Activated naive CD8-positive, alpha-beta T cell treated with anti-CD3 and anti-CD28 coated beads, Interleukin-2, amount 10 ng/mL, durations not matched to agents 7 days and 5 days (primary cell): ENCODE data around the gene SHC3. TPM values are rescaled to one million over a fixed set of nuclear protein-coding genes. Genes with fewer than 3 reads are reported as not detected.

Experiments
- ATAC-seq: fragments of 150-1000 bp; cut with Tn5 transposase; one replicate; pipeline ENCODE4 v1.10.0; 2021; ENCODE audit warnings: low read depth, moderate library complexity
- POLR2A ChIA-PET: fragments of 350-600 bp; sonication (Branson Sonifier 250); formaldehyde crosslinking; loops from one replicate; lab custom pipeline; 2021; ENCODE audit warnings: antibody characterized with exemption; lab: Charles Lee
- DNase-seq: peaks from one replicate; pipeline ENCODE4 v3.0.0; 2021
- H3K27ac Mint-ChIP-seq: one replicate; pipeline ENCODE4 v1.8.0; 2022; ENCODE audit warnings: mild to moderate bottlenecking, mixed read lengths
- H3K27me3 Mint-ChIP-seq: one replicate; pipeline ENCODE4 v1.8.0; 2022; ENCODE audit warnings: mild to moderate bottlenecking, moderate library complexity, mixed read lengths
- H3K36me3 Mint-ChIP-seq: one replicate; pipeline ENCODE4 v1.8.0; 2021; ENCODE audit warnings: mild to moderate bottlenecking, mixed read lengths
- H3K4me1 Mint-ChIP-seq: one replicate; pipeline ENCODE4 v1.8.0; 2021; ENCODE audit warnings: mixed read lengths
- H3K4me3 Mint-ChIP-seq: one replicate; pipeline ENCODE4 v1.8.0; 2022; ENCODE audit warnings: mild to moderate bottlenecking, moderate library complexity, mixed read lengths
- H3K9me3 Mint-ChIP-seq: one replicate; pipeline ENCODE4 v1.8.0; 2021; ENCODE audit warnings: mixed read lengths
- total RNA-seq, 2 experiments: library from RNA; stranded (reverse); gene quantifications; one replicate each; pipeline ENCODE4 v1.2.3, GENCODE V29; 2021

Gene SHC3
- total RNA-seq, 2 experiments from 2014 or later = not detected

- DNase-seq = no peak
- Mint-ChIP-seq H3K4me3 (peak overlapping the region; percentile 46), H3K27ac (peak overlapping the region; percentile 69), H3K27me3 (peaks cover 75% of the 10 kb centered on the region), H3K4me1 (peaks cover 10% of the 10 kb centered on the region), H3K36me3 (no peaks in the 10 kb centered on the region), H3K9me3 (no peaks in the 10 kb centered on the region)
- POLR2A ChIA-PET = no interaction called here
- ATAC-seq = no peak
These were observed 367 bp upstream of the SHC3 start for GRCh38 chr9:89178830-89179539.

- POLR2A ChIA-PET = no interaction called here
- ATAC-seq = no peak
- Mint-ChIP-seq H3K36me3 (no peaks in the 10 kb centered on the region), H3K4me1 (peaks cover 10% of the 10 kb centered on the region), H3K27ac (no peak overlapping the region), H3K9me3 (no peaks in the 10 kb centered on the region), H3K4me3 (no peak overlapping the region), H3K27me3 (peaks cover 81% of the 10 kb centered on the region)
- DNase-seq = no peak
These were observed 1.3 kb downstream of the SHC3 start for GRCh38 chr9:89177012-89177943.

DNA sequence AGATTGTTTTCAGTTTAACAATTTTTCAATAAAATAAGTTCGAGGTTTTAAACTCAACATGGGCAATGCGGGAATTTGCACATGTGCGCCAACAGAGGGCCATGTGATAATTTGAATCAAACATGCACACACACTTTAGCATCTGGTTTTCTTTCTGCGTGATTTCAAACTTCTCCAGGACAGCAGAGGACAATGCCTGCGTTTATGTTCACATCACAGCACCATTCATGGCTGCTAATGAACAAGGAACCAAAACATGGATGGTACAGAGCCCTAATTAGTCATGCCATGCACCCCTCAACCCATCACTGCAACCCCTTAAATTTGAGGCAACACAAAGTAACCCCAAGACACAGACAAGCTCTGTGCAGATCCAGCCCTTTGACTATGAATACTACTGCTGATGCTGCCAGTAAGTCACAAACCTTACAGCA lies 2.8 kb downstream of the SHC3 start:
- no peak overlapping the region for H3K4me3 Mint-ChIP-seq
- H3K9me3 Mint-ChIP-seq = no peaks in the 10 kb centered on the region
- no peak for ATAC-seq
- no peak overlapping the region for H3K27ac Mint-ChIP-seq
- POLR2A ChIA-PET = no interaction called here
- H3K27me3 Mint-ChIP-seq = peaks cover 74% of the 10 kb centered on the region
- DNase-seq = no peak
- H3K4me1 Mint-ChIP-seq = peaks cover 10% of the 10 kb centered on the region
- no peaks in the 10 kb centered on the region for H3K36me3 Mint-ChIP-seq

- POLR2A ChIA-PET = no interaction called here
- H3K9me3 Mint-ChIP-seq = no peaks in the 10 kb centered on the region
These were observed 4.3 kb downstream of the SHC3 start for GRCh38 chr9:89174291-89174690.

DNA sequence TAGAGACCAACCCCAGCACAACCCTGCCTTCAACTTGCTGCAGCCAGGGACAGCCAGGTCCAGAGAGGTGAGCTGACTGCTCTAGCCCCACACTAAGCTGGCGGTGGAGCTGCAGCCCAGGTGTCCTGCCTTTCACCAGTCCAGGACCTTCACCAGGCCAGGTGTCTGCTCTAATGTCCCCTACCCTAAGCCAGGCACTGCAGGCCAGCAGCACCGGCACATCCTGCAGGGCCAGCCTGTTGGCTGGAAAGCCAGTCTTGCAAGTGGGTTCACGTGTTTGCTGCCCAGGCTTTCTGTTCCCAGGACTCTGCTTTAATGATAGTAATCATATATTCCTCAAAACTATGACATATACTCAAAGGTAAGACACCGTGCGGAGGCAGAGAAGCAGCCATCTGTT lies 5.5 kb downstream of the SHC3 start:
- no peak overlapping the region for H3K27ac Mint-ChIP-seq
- no peaks in the 10 kb centered on the region for H3K4me1 Mint-ChIP-seq
- H3K4me3 Mint-ChIP-seq = no peak overlapping the region
- peaks cover 52% of the 10 kb centered on the region for H3K27me3 Mint-ChIP-seq
- no peaks in the 10 kb centered on the region for H3K9me3 Mint-ChIP-seq
- ATAC-seq (no peak), DNase-seq (no peak)
- POLR2A ChIA-PET = no interaction called here
- no peaks in the 10 kb centered on the region for H3K36me3 Mint-ChIP-seq

More at GRCh38 chr9:89174291-89174690, 4.3 kb downstream of the SHC3 start:
- Mint-ChIP-seq H3K36me3 (no peaks in the 10 kb centered on the region), H3K4me3 (no peak overlapping the region), H3K4me1 (peaks cover 5% of the 10 kb centered on the region), H3K27me3 (peaks cover 60% of the 10 kb centered on the region), H3K27ac (no peak overlapping the region)
- no peak for ATAC-seq
- no peak for DNase-seq

GRCh38 chr9:89172398-89172797 lies 6.2 kb downstream of the SHC3 start:
- DNase-seq (no peak), ATAC-seq (no peak)
- peaks cover 49% of the 10 kb centered on the region for H3K27me3 Mint-ChIP-seq
- POLR2A ChIA-PET = no interaction called here
- H3K9me3 Mint-ChIP-seq = no peaks in the 10 kb centered on the region
- no peak overlapping the region for H3K27ac Mint-ChIP-seq
- H3K4me1 Mint-ChIP-seq = no peaks in the 10 kb centered on the region
- no peaks in the 10 kb centered on the region for H3K36me3 Mint-ChIP-seq
- no peak overlapping the region for H3K4me3 Mint-ChIP-seq

DNA sequence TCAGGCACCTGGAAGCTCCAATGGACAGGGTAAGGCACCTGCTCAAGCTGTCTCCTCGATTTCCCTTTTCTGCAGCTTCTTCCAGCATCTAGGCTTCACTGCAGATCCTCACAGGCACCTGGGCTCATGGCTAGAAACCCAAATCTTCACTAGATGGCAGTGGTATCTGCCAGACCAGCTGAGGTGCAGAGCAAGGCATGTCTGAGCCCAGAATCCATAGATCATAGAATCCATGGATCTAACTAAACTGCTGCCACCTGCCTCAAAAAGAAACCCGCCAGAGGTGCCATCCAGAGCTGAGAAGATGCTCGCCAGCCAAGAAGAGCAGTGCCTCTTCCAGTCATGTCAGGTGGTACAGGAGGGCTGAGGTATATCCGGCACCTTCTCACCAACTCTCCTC lies 6.9 kb downstream of the SHC3 start:
- no peak for ATAC-seq
- no peaks in the 10 kb centered on the region for H3K9me3 Mint-ChIP-seq
- peaks cover 42% of the 10 kb centered on the region for H3K27me3 Mint-ChIP-seq
- POLR2A ChIA-PET = no interaction called here
- no peaks in the 10 kb centered on the region for H3K4me1 Mint-ChIP-seq
- H3K36me3 Mint-ChIP-seq = no peaks in the 10 kb centered on the region
- H3K27ac Mint-ChIP-seq = no peak overlapping the region
- H3K4me3 Mint-ChIP-seq = no peak overlapping the region
- DNase-seq = no peak

DNA sequence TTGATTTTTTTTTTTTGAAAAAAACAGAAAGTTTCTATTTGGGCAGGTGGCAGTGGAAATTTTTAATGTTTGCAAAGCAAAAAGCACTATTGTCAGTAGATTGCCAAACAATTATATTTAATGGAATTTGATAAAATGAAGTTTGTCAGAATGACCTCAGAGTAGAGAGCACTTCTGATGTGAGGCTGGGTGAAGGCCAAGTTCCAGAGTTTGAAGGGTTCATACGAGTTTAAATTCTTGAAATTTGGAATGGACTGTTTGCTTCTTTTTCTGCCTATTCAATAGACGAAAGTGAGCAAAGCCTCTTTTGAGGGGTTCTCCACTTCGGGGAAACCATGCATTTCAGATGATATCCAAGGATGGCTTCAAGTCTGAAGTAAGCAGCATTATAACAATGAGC lies 7.4 kb downstream of the SHC3 start:
- Mint-ChIP-seq H3K27ac (no peak overlapping the region), H3K9me3 (no peaks in the 10 kb centered on the region), H3K4me3 (no peak overlapping the region), H3K4me1 (no peaks in the 10 kb centered on the region), H3K27me3 (peaks cover 38% of the 10 kb centered on the region), H3K36me3 (no peaks in the 10 kb centered on the region)
- POLR2A ChIA-PET = no interaction called here
- ATAC-seq (no peak), DNase-seq (no peak)

DNA sequence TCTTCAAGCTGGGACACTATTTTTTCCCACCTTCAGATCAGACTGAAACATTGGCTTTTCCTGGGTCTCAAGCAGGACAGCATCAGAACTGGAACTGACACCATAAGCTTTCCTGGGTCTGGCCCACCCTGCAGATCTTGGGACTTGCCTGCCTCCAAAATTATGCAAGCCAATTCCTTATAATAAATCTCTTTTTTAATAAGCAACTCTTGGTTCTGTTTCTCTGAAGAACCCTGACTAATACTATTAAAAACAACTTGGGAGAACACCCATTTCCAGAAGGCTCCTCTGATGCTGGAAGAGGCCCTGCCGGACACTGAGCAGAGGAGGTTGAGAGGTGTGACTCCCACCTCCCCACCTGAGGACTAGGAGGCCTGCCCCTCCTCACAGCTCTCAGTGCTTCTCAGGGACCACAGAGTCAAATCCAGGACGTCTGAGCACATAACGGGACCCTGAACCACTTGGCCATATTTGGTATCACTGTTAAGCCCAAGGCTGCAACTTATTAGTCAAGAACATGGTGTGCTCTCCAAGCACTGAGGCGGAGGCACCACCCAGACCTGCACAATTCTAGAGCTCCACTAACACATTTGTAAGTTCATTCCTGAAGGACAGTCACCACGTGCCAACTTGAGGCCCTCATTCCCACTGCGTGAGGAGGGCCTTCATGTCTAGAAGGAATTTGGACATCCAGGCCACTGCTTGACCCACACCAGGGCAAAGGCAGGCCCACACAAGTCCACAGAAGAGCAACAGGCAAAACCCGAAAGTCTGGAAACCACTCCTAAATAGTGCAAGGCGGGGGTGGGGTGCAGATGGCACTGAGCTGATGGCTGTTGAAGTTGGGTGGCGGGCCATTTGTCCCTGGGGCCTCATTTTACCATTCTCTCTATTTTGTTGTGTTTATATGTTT lies 9.5 kb downstream of the SHC3 start:
- H3K9me3 Mint-ChIP-seq = no peaks in the 10 kb centered on the region
- no peaks in the 10 kb centered on the region for H3K4me1 Mint-ChIP-seq
- H3K27ac Mint-ChIP-seq = no peak overlapping the region
- POLR2A ChIA-PET = no interaction called here
- no peak overlapping the region for H3K4me3 Mint-ChIP-seq
- DNase-seq = no peak
- H3K36me3 Mint-ChIP-seq = no peaks in the 10 kb centered on the region
- no peak for ATAC-seq
- H3K27me3 Mint-ChIP-seq = peaks cover 35% of the 10 kb centered on the region

- DNase-seq (no peak), ATAC-seq (no peak)
- no peaks in the 10 kb centered on the region for H3K9me3 Mint-ChIP-seq
- POLR2A ChIA-PET = no interaction called here
- no peaks in the 10 kb centered on the region for H3K4me1 Mint-ChIP-seq
- no peak overlapping the region for H3K4me3 Mint-ChIP-seq
- no peaks in the 10 kb centered on the region for H3K36me3 Mint-ChIP-seq
- H3K27ac Mint-ChIP-seq = no peak overlapping the region
- H3K27me3 Mint-ChIP-seq = peaks cover 27% of the 10 kb centered on the region
These were observed 10.8 kb downstream of the SHC3 start for GRCh38 chr9:89167788-89168187.

GRCh38 chr9:89166852-89167251 lies 11.8 kb downstream of the SHC3 start:
- no peak overlapping the region for H3K4me3 Mint-ChIP-seq
- POLR2A ChIA-PET = no interaction called here
- no peak overlapping the region for H3K27ac Mint-ChIP-seq
- ATAC-seq (no peak), DNase-seq (no peak)
- peaks cover 22% of the 10 kb centered on the region for H3K27me3 Mint-ChIP-seq
- no peaks in the 10 kb centered on the region for H3K4me1 Mint-ChIP-seq
- H3K36me3 Mint-ChIP-seq = no peaks in the 10 kb centered on the region
- H3K9me3 Mint-ChIP-seq = no peaks in the 10 kb centered on the region

GRCh38 chr9:89165880-89166279 lies 12.7 kb downstream of the SHC3 start:
- Mint-ChIP-seq H3K36me3 (no peaks in the 10 kb centered on the region), H3K9me3 (no peaks in the 10 kb centered on the region), H3K4me3 (no peak overlapping the region), H3K4me1 (no peaks in the 10 kb centered on the region), H3K27me3 (peaks cover 20% of the 10 kb centered on the region), H3K27ac (no peak overlapping the region)
- DNase-seq (no peak), ATAC-seq (no peak)
- POLR2A ChIA-PET = no interaction called here

- H3K36me3 Mint-ChIP-seq = no peaks in the 10 kb centered on the region
- POLR2A ChIA-PET = no interaction called here
- no peak overlapping the region for H3K4me3 Mint-ChIP-seq
- DNase-seq = no peak
- ATAC-seq = no peak
- H3K27ac Mint-ChIP-seq = no peak overlapping the region
- peaks cover 24% of the 10 kb centered on the region for H3K27me3 Mint-ChIP-seq
- no peaks in the 10 kb centered on the region for H3K9me3 Mint-ChIP-seq
- no peaks in the 10 kb centered on the region for H3K4me1 Mint-ChIP-seq
These were observed 13.3 kb downstream of the SHC3 start for GRCh38 chr9:89165341-89165740.
